Right lobe of liver (tissue), 6 donors: ENCODE measurements around the gene CAMTA1. TPM values are rescaled to one million over a fixed set of nuclear protein-coding genes. Genes with fewer than 3 reads are reported as not detected.

Experiments
- ATAC-seq, 4 donors: fragments of 200-7000 bp; cut with Tn5 transposase; one replicate each; pipeline ENCODE4 v1.9.1; 2020; ENCODE audit warnings: mild to moderate bottlenecking in 4 of 4, moderate library complexity in 4 of 4
- DNase-seq, 3 donors: peaks; one replicate each; pipeline ENCODE4 v3.0.0-alpha.2; 2020
- H3K27ac ChIP-seq, 3 donors: fragments of 200-600 bp; one replicate each; pipeline ENCODE4 v1.8.0; 2022
- H3K27me3 ChIP-seq, 2 donors: fragments of 200-600 bp; one replicate each; pipeline ENCODE4 v1.8.0; 2022
- H3K36me3 ChIP-seq, 4 donors: fragments of 200-600 bp; sonication (generic) in 1 of 4; one replicate each; pipeline versions ENCODE4 v1.5.1 to v1.8.0; 2017 to 2022; ENCODE audit warnings: control low read depth in 1 of 4
- H3K4me1 ChIP-seq, 4 donors: fragments of 200-600 bp; sonication (generic) in 1 of 4; one replicate each; pipeline versions ENCODE4 v1.5.1 to v1.8.0; 2017 to 2022; ENCODE audit warnings: control low read depth in 1 of 4
- H3K4me3 ChIP-seq, 3 donors: fragments of 200-600 bp; one replicate each; pipeline ENCODE4 v1.8.0; 2022
- H3K9me3 ChIP-seq, 4 donors: fragments of 200-600 bp; sonication (generic) in 1 of 4; one replicate each; pipeline versions ENCODE4 v1.5.1 to v1.8.0; 2017 to 2022; ENCODE audit warnings: control low read depth in 1 of 4
- POLR2A ChIP-seq: fragments of 450-650 bp; IDR thresholded peaks from one replicate; pipeline ENCODE4 v1.6.1; 2017; ENCODE audit warnings: antibody characterized with exemption, mild to moderate bottlenecking
- WGBS: methylation state at CpG from one replicate; pipeline ENCODE4 v1.1.6; 2018; ENCODE audit warnings: low coverage, low lambda C conversion rate; ENCODE audit not compliant: insufficient coverage; ENCODE audit errors: missing lambda C conversion rate; 5-methylcytosine and 5-hydroxymethylcytosine counted together
- intact Hi-C, 2 donors: fragments of 100-400 bp; cut with DNase I; formaldehyde crosslinking; loops; one replicate each; pipeline versions ENCODE4 v1.11.2 to v1.14.1; 2022
- total RNA-seq, 6 experiments: library from RNA; depleted of rRNA in 2 of 6; stranded (reverse); fragments of >200 nt in 2 of 6; fragmentation: NEBNext Ultra II Directional in 3 of 6; extraction: Animal tissue kit (Norgen Biotek cat#: 25700) in 3 of 6; gene quantifications; one replicate each; pipeline versions ENCODE4 v1.1.0 to v1.2.4, GENCODE V29; 2016 to 2023
- TF ChIP-seq, protein P1 (sequence below), 4 donors: fragments of 200-600 bp in 3 of 4; fragments of 450-650 bp in 1 of 4; IDR thresholded peaks; one replicate each; pipeline versions ENCODE4 v1.5.1 to v1.8.0; 2016 to 2022; ENCODE audit warnings: antibody characterized with exemption in 4 of 4, mild to moderate bottlenecking in 2 of 4
- donor health status: DM: no; HTN: yes; CAD: no.
- donor health status: DM: no; HTN: no; CAD: no.
- donor health status: DM: no; HTN: no; CAD: no.
- donor health status: DM: no; HTN: yes; CAD: no.
- donor health status: DM: no; HTN: yes; CAD: no.

The CAMTA1 gene
- total RNA-seq, 6 experiments from 2014 or later: 32.3 to 49.4 (median 37.2) TPM

DNA sequence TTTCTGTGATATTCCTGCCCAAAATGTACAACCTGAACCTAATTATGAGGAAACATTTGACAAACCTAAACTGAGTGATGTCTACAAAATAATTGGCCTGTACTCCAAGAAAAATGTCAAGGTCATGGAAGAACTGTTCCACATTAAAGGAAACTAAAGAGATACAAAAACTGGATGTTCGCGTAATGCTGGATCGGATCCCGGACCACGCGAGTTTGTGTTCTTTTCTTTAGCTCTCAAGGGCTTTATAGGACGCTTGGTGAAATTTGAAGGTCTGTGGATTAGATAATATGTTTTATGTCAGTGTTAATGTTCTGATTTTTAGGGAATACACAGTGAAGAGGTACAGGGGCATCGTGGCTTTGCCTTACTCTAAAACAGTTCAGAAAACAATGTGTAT, 400.5 kb downstream of the CAMTA1 start:
- no peaks in the 10 kb centered on the region for H3K4me1 ChIP-seq
- intact Hi-C loops: no loop called here
- H3K27ac ChIP-seq: no peak overlapping the region
- WGBS: 79% methylated on average over 8 of the region's 8 CpGs
- peaks cover 0 to 3% (median 0%) of the 10 kb centered on the region in 4 donors for H3K9me3 ChIP-seq
- H3K36me3 ChIP-seq: no peaks in the 10 kb centered on the region
- ATAC-seq: no peak
- H3K4me3 ChIP-seq: no peak overlapping the region
- DNase-seq: no peak
- no peaks in the 10 kb centered on the region for H3K27me3 ChIP-seq
- TF ChIP-seq, protein P1, sequence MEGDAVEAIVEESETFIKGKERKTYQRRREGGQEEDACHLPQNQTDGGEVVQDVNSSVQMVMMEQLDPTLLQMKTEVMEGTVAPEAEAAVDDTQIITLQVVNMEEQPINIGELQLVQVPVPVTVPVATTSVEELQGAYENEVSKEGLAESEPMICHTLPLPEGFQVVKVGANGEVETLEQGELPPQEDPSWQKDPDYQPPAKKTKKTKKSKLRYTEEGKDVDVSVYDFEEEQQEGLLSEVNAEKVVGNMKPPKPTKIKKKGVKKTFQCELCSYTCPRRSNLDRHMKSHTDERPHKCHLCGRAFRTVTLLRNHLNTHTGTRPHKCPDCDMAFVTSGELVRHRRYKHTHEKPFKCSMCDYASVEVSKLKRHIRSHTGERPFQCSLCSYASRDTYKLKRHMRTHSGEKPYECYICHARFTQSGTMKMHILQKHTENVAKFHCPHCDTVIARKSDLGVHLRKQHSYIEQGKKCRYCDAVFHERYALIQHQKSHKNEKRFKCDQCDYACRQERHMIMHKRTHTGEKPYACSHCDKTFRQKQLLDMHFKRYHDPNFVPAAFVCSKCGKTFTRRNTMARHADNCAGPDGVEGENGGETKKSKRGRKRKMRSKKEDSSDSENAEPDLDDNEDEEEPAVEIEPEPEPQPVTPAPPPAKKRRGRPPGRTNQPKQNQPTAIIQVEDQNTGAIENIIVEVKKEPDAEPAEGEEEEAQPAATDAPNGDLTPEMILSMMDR (IDR thresholded peaks at IDR 0.05): no peak
- TF ChIP-seq POLR2A: no peak

DNA sequence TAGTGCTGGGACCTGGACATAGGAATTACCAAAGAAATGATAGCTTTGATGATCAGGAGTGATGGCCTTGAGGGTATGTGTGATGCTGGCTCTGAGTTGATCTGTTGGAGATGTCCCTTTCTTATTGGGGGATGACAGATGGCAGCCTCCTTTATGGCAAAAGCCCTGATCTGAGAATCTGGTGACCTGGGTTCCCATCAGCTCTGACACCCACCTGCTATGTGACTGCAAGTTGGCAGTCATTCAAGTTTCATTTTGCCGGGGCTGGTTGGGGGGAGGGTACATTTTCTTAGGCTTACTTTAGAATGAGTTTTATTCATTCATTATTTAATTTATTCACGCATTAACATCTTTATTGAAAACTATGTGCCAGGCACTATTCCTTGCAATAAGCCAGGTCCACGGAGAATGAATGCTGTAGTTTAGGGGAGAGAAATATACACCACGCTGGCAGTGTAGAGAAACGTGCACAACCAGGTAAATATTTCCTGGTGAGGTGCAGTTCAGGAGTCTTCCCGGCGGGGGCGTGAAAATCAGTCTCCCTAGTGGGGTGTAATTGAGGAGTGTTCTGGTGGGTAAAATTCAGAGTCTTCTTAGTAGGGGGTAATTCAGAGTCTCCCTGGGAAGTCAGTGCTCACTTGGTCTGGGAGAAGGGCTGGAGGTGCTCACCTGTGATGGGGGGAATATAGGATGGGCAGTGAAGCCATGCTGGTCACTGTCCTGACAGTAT, 401.3 kb downstream of the CAMTA1 start:
- intact Hi-C loops: no loop called here

DNA sequence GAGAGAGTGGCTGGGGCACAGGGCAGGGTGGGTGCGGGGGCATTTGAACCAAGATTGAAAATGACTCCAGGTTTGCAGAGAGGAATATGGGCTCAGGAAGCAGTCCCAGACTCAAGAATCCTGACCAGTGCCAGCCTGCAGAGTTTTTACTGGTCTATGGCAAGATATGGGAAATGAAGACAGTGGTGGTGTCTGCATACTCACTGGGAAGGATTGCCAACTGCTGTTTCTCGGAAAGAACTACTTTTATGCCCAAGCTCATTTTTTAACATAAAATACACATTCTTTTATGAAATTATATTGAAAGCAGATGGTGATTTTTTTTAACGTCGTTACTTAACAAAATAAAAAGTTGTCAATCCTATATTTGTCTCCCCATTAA, 401.8 kb downstream of the CAMTA1 start:
- TF ChIP-seq, protein P1 (IDR thresholded peaks at IDR 0.05): no peak
- TF ChIP-seq POLR2A: no peak
- no peak overlapping the region for H3K27ac ChIP-seq
- no peaks in the 10 kb centered on the region for H3K27me3 ChIP-seq
- ATAC-seq: no peak
- H3K4me1 ChIP-seq: no peaks in the 10 kb centered on the region
- H3K36me3 ChIP-seq: no peaks in the 10 kb centered on the region
- DNase-seq: no peak
- H3K4me3 ChIP-seq: no peak overlapping the region
- intact Hi-C loops: no loop called here
- WGBS: 74% methylated on average over 4 of the region's 4 CpGs
- no peaks in the 10 kb centered on the region for H3K9me3 ChIP-seq

More for the DNA sequence above, 401.3 kb downstream of the CAMTA1 start:
- TF ChIP-seq, protein P1 (IDR thresholded peaks at IDR 0.05): no peak
- TF ChIP-seq POLR2A: no peak
- H3K36me3 ChIP-seq: no peaks in the 10 kb centered on the region
- H3K27ac ChIP-seq: no peak overlapping the region
- H3K9me3 ChIP-seq: no peaks in the 10 kb centered on the region
- 33% methylated on average over 8 of the region's 8 CpGs for WGBS
- no peaks in the 10 kb centered on the region for H3K4me1 ChIP-seq
- no peaks in the 10 kb centered on the region for H3K27me3 ChIP-seq
- no peak overlapping the region for H3K4me3 ChIP-seq
- DNase-seq: no peak
- ATAC-seq: no peak

DNA sequence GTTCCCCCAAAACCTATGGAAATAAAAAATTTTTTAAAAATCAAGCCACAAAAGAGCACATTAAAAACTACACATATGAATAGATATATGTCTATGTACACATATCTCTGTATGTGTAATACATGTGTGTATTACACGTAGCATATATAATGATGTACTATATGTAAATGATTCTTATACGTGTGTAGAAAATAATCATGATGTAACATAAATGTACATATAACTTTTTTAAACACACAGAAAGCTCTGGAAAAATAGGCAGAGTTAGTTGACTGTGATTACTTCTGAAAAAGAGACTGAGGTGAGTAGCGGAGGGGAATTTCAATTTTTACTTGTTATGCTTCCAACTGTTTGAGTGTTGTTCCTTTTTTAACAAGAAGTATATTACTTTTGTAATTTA, 405.0 kb downstream of the CAMTA1 start:
- no peak for DNase-seq
- no peak overlapping the region for H3K27ac ChIP-seq
- H3K4me3 ChIP-seq: no peak overlapping the region
- WGBS: 77% methylated on average over 3 of the region's 3 CpGs
- no peaks in the 10 kb centered on the region for H3K27me3 ChIP-seq
- TF ChIP-seq, protein P1 (IDR thresholded peaks at IDR 0.05): no peak
- no peak for TF ChIP-seq POLR2A
- H3K4me1 ChIP-seq: no peaks in the 10 kb centered on the region
- H3K36me3 ChIP-seq: no peaks in the 10 kb centered on the region
- no peaks in the 10 kb centered on the region for H3K9me3 ChIP-seq
- intact Hi-C loops: no loop called here
- ATAC-seq: no peak
